Mucosa of stomach (tissue), 1 donor: ENCODE measurements around the gene NUMBL.
"Not testable (repeated sequence)": the region's sequence is repeated elsewhere in the genome, so short reads cannot be mapped to it uniquely, and the experiment has no call there.

ENCODE experiments used
- H3K27me3 ChIP-seq: one replicate; pipeline ENCODE4 v1.7.0; 2013; ENCODE audit warnings: mild to moderate bottlenecking, low read length; ENCODE audit not compliant: control insufficient read depth, insufficient read depth
- H3K36me3 ChIP-seq: one replicate; pipeline ENCODE4 v1.7.0; 2013; ENCODE audit warnings: low read length; ENCODE audit not compliant: control insufficient read depth, insufficient read depth
- H3K4me1 ChIP-seq: one replicate; pipeline ENCODE4 v1.7.0; 2013; ENCODE audit warnings: mild to moderate bottlenecking, low read length; ENCODE audit not compliant: control insufficient read depth, insufficient read depth
- H3K4me3 ChIP-seq: one replicate; pipeline ENCODE4 v1.7.0; 2013; ENCODE audit warnings: low read length
- H3K9ac ChIP-seq: one replicate; pipeline ENCODE4 v1.7.0; 2013; ENCODE audit warnings: mild to moderate bottlenecking, low read length, moderate library complexity
- H3K9me3 ChIP-seq: one replicate; pipeline ENCODE4 v1.7.0; 2013; ENCODE audit warnings: mild to moderate bottlenecking, low read length, moderate library complexity; ENCODE audit not compliant: control insufficient read depth
- donor health status: Pancreatic carcinoma.

Gene NUMBL

DNA sequence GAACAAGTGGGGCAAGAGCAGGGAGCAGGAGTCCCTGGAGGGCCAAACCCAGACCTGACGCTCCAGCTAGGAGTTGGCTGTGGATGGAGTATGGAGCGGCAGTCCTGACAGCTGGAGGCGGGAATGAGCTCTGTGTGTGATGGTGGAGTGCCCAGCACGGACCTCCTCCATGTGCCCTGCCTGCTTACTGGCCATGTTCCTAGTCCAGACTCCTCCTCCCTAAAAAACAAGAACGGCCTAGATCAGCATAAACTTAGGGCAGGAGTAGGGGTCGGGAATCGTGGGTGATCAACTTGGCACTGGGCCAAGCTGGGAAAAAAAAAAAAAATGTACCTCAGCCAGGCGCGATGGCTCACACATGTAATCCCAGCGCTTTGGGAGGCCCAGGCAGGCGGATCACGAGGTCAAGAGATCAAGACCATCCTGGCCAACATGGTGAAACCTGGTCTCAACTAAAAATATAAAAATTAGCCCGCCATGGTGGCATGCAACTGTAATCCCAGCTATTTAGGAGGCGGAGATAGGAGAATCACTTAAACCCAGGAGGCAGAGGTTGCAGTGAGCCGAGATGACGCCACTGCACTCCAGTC is 59.8 kb downstream of the NUMBL start:
- Histone ChIP-seq H3K36me3 (peaks cover 9% of the 10 kb centered on the region), H3K4me3 (no peak overlapping the region), H3K4me1 (no peaks in the 10 kb centered on the region), H3K9ac (no peak overlapping the region), H3K9me3 (no peaks in the 10 kb centered on the region), H3K27me3 (peaks cover 10% of the 10 kb centered on the region)

DNA sequence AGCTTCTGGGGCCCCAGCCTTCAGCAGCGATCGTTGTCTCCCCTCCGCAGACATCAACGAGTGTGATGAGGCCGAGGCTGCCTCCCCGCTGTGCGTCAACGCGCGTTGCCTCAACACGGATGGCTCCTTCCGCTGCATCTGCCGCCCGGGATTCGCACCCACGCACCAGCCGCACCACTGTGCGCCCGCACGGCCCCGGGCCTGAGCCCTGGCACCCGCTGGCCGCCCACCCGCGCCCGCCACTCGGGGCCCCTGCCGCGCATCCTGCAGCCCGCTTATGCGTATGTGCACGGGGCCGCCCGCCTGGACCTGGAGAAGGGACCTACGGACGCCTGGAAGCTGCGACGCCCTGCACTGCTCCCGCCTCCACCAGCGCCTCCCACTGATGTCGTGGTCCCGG is 61.1 kb downstream of the NUMBL start:
- H3K9me3 ChIP-seq = no peaks in the 10 kb centered on the region
- peaks cover 12% of the 10 kb centered on the region for H3K36me3 ChIP-seq
- no peak overlapping the region for H3K4me3 ChIP-seq
- H3K27me3 ChIP-seq = peaks cover 5% of the 10 kb centered on the region
- H3K4me1 ChIP-seq = no peaks in the 10 kb centered on the region
- no peak overlapping the region for H3K9ac ChIP-seq

DNA sequence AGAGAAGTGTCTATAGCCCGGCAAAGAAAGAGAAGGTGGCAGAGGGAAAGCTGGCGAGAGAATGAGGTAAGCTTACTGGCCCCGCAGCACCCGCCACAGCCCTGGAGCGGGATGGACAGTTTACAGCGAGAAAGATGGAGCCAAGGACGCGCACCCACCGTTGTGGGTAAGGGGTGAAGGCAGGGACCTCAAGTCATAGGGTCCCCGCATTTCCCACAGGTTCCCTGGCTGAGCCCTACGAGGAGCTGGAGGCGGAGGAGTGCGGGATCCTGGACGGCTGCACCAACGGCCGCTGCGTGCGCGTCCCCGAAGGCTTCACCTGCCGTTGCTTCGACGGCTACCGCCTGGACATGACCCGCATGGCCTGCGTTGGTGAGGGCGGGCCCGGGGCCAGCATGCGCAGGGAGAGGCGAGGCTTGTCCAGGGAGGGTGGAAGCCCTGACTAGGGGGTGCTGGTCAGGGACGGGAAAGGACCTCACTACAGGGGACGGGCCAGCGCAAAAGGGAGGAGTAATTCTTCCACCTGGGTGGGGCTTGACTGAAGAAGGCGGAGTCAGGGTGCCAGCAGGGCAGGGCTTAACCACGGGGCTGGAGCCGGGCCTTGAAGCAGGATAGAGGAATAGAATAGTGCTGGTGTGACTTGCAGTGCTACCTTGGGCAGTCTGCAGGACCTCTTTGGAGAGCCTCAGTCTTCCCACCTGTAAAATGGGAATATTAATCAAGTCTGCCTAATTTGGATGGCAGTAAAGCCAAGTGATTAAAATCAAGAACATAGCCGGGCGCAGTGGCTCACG is 62.8 kb downstream of the NUMBL start:
- Histone ChIP-seq H3K36me3 (peaks cover 12% of the 10 kb centered on the region), H3K4me1 (peaks cover 6% of the 10 kb centered on the region), H3K4me3 (no peak overlapping the region), H3K27me3 (no peaks in the 10 kb centered on the region), H3K9ac (no peak overlapping the region), H3K9me3 (no peaks in the 10 kb centered on the region)

DNA sequence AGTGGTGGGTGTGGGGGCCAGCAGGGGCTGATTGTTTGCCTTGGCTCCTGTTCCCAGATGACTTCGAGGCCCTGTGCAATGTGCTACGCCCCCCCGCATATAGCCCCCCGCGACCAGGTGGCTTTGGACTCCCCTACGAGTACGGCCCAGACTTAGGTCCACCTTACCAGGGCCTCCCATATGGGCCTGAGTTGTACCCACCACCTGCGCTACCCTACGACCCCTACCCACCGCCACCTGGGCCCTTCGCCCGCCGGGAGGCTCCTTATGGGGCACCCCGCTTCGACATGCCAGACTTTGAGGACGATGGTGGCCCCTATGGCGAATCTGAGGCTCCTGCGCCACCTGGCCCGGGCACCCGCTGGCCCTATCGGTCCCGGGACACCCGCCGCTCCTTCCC is 63.5 kb downstream of the NUMBL start:
- Histone ChIP-seq H3K4me3 (no peak overlapping the region), H3K9ac (no peak overlapping the region), H3K36me3 (peaks cover 12% of the 10 kb centered on the region)

DNA sequence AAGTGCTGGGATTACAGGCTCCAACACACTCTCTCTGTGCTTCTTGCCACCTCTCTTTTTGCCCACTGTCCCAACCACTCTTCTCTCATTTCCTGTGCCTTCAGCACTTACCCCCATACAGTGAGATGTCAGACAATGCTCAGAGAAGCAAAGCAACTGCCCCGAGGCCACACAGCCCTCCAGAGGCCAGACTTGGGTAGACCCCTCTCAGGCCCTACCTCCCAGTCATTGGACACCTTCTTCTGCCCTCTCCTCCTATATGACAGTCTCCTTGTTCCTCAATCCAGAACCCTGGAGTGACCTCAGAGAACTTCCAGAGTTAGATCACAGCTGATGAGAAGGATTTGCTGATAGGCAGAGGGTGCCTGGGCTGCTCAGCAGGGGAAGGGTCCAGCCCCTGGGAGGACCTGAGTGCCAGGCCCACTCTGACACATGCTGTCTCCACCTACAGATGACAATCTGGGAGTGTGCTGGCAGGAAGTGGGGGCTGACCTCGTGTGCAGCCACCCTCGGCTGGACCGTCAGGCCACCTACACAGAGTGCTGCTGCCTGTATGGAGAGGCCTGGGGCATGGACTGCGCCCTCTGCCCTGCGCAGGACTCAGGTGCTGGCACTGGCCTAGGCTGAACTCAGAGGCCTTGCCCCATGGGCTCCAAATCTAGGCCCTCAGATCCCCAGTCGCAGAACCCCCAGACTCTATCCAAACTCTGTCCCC is 64.9 kb downstream of the NUMBL start:
- Histone ChIP-seq H3K4me3 (no peak overlapping the region), H3K9me3 (no peaks in the 10 kb centered on the region), H3K4me1 (peaks cover 6% of the 10 kb centered on the region), H3K9ac (no peak overlapping the region), H3K27me3 (no peaks in the 10 kb centered on the region), H3K36me3 (peaks cover 16% of the 10 kb centered on the region)

More for the DNA sequence above, 63.5 kb downstream of the NUMBL start:
- H3K4me1 ChIP-seq = peaks cover 6% of the 10 kb centered on the region
- H3K9me3 ChIP-seq = no peaks in the 10 kb centered on the region
- no peaks in the 10 kb centered on the region for H3K27me3 ChIP-seq

GRCh38 chr19:40624369-40625153 is 65.9 kb downstream of the NUMBL start:
- H3K9me3 ChIP-seq, H3K27me3 ChIP-seq, H3K4me3 ChIP-seq, H3K4me1 ChIP-seq, H3K9ac ChIP-seq: not testable (repeated sequence)
- peaks cover 16% of the 10 kb centered on the region for H3K36me3 ChIP-seq

GRCh38 chr19:40623403-40624251 is 66.8 kb downstream of the NUMBL start:
- Histone ChIP-seq H3K4me1 (peaks cover 6% of the 10 kb centered on the region), H3K4me3 (no peak overlapping the region), H3K27me3 (no peaks in the 10 kb centered on the region), H3K36me3 (peaks cover 21% of the 10 kb centered on the region), H3K9me3 (no peaks in the 10 kb centered on the region), H3K9ac (no peak overlapping the region)

- Histone ChIP-seq H3K27me3 (no peaks in the 10 kb centered on the region), H3K4me1 (peaks cover 6% of the 10 kb centered on the region), H3K9ac (no peak overlapping the region), H3K36me3 (peaks cover 21% of the 10 kb centered on the region), H3K9me3 (no peaks in the 10 kb centered on the region), H3K4me3 (no peak overlapping the region)
These were observed 67.7 kb downstream of the NUMBL start for GRCh38 chr19:40622773-40623075.

DNA sequence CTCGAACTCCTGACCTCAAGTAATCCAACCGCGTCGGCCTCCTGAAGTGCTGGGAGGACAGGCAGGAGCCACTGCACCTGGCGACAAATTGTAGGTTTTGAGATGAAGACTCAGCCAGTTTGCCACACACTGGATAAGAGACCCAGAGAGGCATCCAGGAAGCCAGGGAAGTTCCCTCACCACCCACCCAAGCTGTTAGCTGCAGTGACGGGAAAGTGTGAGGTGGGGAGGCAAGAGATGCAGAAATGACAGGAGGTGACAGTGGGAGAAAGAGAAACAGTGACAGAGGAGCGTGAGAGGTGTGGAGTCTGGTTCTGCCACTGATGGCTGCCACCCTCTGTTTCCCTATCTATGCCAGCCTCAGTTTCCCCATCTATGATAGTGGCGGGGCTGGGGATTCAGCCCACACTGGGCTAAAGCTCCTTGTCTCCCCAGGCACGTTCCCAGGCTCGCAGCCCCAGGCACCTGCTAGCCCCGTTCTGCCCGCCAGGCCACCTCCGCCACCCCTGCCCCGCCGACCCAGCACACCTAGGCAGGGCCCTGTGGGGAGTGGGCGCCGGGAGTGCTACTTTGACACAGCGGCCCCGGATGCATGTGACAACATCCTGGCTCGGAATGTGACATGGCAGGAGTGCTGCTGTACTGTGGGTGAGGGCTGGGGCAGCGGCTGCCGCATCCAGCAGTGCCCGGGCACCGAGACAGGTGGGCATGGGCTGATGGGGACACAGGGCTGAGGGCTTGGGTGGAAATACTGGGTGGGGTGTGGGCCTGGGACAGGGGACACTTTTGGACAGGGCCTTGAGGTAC is 68.3 kb downstream of the NUMBL start:
- Histone ChIP-seq H3K9me3 (no peaks in the 10 kb centered on the region), H3K9ac (no peak overlapping the region), H3K27me3 (no peaks in the 10 kb centered on the region), H3K4me1 (peaks cover 6% of the 10 kb centered on the region), H3K4me3 (no peak overlapping the region), H3K36me3 (peaks cover 21% of the 10 kb centered on the region)

DNA sequence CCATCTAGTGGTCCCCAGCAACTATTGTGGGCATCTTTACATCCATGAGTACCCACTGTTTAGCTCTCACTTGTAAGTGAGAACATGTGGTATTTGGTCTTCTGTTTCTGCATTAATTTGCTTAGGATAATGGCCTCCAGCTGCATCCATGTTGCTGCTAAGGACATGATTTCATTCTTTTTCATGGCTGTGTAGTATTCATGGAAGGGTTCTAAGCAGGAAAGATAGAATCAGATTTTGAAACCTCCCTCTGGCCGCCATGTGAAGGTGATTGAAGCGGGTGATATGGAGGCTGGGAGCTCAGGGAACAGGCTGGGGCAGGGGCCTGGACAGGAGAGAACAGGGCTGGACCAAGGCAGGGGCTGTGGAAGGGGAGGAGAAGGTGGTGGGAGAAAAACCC is 69.2 kb downstream of the NUMBL start:
- Histone ChIP-seq H3K9ac (no peak overlapping the region), H3K36me3 (peaks cover 18% of the 10 kb centered on the region), H3K9me3 (no peaks in the 10 kb centered on the region), H3K27me3 (no peaks in the 10 kb centered on the region), H3K4me3 (no peak overlapping the region), H3K4me1 (peaks cover 6% of the 10 kb centered on the region)

DNA sequence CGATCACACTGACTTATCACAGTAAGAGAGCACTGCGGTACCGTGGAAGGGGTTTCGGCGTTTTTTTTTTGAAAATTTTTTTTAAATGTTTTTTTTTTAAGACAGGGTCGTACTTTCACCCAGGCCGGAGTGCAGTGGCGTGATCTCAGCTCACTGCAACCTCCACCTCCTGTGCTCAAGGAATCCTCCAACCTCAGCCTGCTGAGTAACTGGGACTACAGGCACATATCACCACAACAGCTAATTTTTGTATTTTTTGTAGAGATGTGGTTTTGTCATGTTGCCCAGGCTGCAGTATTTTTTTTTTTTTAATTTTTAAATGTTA is 70.3 kb downstream of the NUMBL start:
- Histone ChIP-seq H3K4me1 (peaks cover 6% of the 10 kb centered on the region), H3K9me3 (no peaks in the 10 kb centered on the region), H3K27me3 (no peaks in the 10 kb centered on the region), H3K9ac (no peak overlapping the region), H3K4me3 (no peak overlapping the region), H3K36me3 (peaks cover 9% of the 10 kb centered on the region)
